ENCODE data around the gene ILRUN. TPM values are rescaled to one million over a fixed set of nuclear protein-coding genes. Genes with fewer than 3 reads are reported as not detected.
"Not testable (repeated sequence)": the region's sequence is repeated elsewhere in the genome, so short reads cannot be mapped to it uniquely, and the experiment has no call there.

The ILRUN gene
- total and polyA plus RNA-seq, 4 donors: 46.7 to 76.6 (median 66.0) TPM

- 65 to 69% methylated on average over 4 of the region's 4 CpGs for WGBS, 2 donors
Observed at GRCh38 chr6:34729631-34730470, 33.3 kb upstream of the ILRUN start.

GRCh38 chr6:34726055-34726454 is 29.5 kb upstream of the ILRUN start:
- 74 to 87% methylated on average over 1 of the region's 1 CpG for WGBS, 2 donors
- no peaks in the 10 kb centered on the region for H3K27me3 ChIP-seq (ENCODE audit: control insufficient read depth in 1 of 2, insufficient read depth in 2 of 2, low read length in 1 of 2)
- H3K4me1 ChIP-seq (ENCODE audit: control insufficient read depth in 1 of 2, insufficient read depth in 2 of 2, low read length in 2 of 2): no peaks in the 10 kb centered on the region
- no peak for ATAC-seq (ENCODE audit: low FRiP score)
- no peaks in the 10 kb centered on the region for H3K9me3 ChIP-seq (ENCODE audit: control insufficient read depth, low read length)
- no peaks in the 10 kb centered on the region for H3K36me3 ChIP-seq (ENCODE audit: control insufficient read depth in 1 of 2, insufficient read depth in 2 of 2, low read length in 1 of 2)
- H3K27ac ChIP-seq (ENCODE audit: low read depth in 1 of 2, low read length in 2 of 2): no peak overlapping the region
- H3K4me3 ChIP-seq (ENCODE audit: low read length in 2 of 2): no peak overlapping the region
- DNase-seq: no peak
- intact Hi-C loops (cut with DNase I): no loop called here

More at GRCh38 chr6:34729631-34730470, 33.3 kb upstream of the ILRUN start:
- intact Hi-C loops (cut with DNase I): no loop called here
- Histone ChIP-seq H3K4me3 (ENCODE audit: low read length in 2 of 2) (no peak overlapping the region), H3K27me3 (ENCODE audit: control insufficient read depth in 1 of 2, insufficient read depth in 2 of 2, low read length in 1 of 2) (no peaks in the 10 kb centered on the region), H3K27ac (ENCODE audit: low read depth in 1 of 2, low read length in 2 of 2) (no peak overlapping the region), H3K36me3 (ENCODE audit: control insufficient read depth in 1 of 2, insufficient read depth in 2 of 2, low read length in 1 of 2) (no peaks in the 10 kb centered on the region), H3K4me1 (ENCODE audit: control insufficient read depth in 1 of 2, insufficient read depth in 2 of 2, low read length in 2 of 2) (no peaks in the 10 kb centered on the region), H3K9me3 (ENCODE audit: control insufficient read depth, low read length) (no peaks in the 10 kb centered on the region)
- ATAC-seq (ENCODE audit: low FRiP score) (no peak), DNase-seq (no peak)

- 53 to 58% methylated on average over 2 of the region's 2 CpGs for WGBS, 2 donors
- no peaks in the 10 kb centered on the region for H3K36me3 ChIP-seq (ENCODE audit: control insufficient read depth in 1 of 2, insufficient read depth in 2 of 2, low read length in 1 of 2)
- intact Hi-C loops (cut with DNase I): no loop called here
- no peaks in the 10 kb centered on the region for H3K27me3 ChIP-seq (ENCODE audit: control insufficient read depth in 1 of 2, insufficient read depth in 2 of 2, low read length in 1 of 2)
- no peak overlapping the region for H3K27ac ChIP-seq (ENCODE audit: low read depth in 1 of 2, low read length in 2 of 2)
- no peaks in the 10 kb centered on the region for H3K4me1 ChIP-seq (ENCODE audit: control insufficient read depth in 1 of 2, insufficient read depth in 2 of 2, low read length in 2 of 2)
- no peaks in the 10 kb centered on the region for H3K9me3 ChIP-seq (ENCODE audit: control insufficient read depth, low read length)
- no peak overlapping the region for H3K4me3 ChIP-seq (ENCODE audit: low read length in 2 of 2)
- ATAC-seq (ENCODE audit: low FRiP score) (no peak), DNase-seq (no peak)
Observed at GRCh38 chr6:34723203-34723602, 26.6 kb upstream of the ILRUN start.

- Histone ChIP-seq H3K27me3 (ENCODE audit: control insufficient read depth in 1 of 2, insufficient read depth in 2 of 2, low read length in 1 of 2) (no peaks in the 10 kb centered on the region), H3K4me3 (ENCODE audit: low read length in 2 of 2) (no peak overlapping the region), H3K9me3 (ENCODE audit: control insufficient read depth, low read length) (no peaks in the 10 kb centered on the region), H3K27ac (ENCODE audit: low read depth in 1 of 2, low read length in 2 of 2) (no peak overlapping the region), H3K36me3 (ENCODE audit: control insufficient read depth in 1 of 2, insufficient read depth in 2 of 2, low read length in 1 of 2) (no peaks in the 10 kb centered on the region), H3K4me1 (ENCODE audit: control insufficient read depth in 1 of 2, insufficient read depth in 2 of 2, low read length in 2 of 2) (no peaks in the 10 kb centered on the region)
- DNase-seq: no peak
- 89 to 93% methylated on average over 8 of the region's 8 CpGs for WGBS, 2 donors
- intact Hi-C loops (cut with DNase I): no loop called here
- no peak for ATAC-seq (ENCODE audit: low FRiP score)
Observed at GRCh38 chr6:34722451-34722850, 25.9 kb upstream of the ILRUN start.

- intact Hi-C loops (cut with DNase I); H3K36me3 ChIP-seq (ENCODE audit: control insufficient read depth in 1 of 2, insufficient read depth in 2 of 2, low read length in 1 of 2); H3K4me3 ChIP-seq (ENCODE audit: low read length in 2 of 2); H3K9me3 ChIP-seq (ENCODE audit: control insufficient read depth, low read length); DNase-seq; ATAC-seq (ENCODE audit: low FRiP score); H3K27me3 ChIP-seq (ENCODE audit: control insufficient read depth in 1 of 2, insufficient read depth in 2 of 2, low read length in 1 of 2); H3K4me1 ChIP-seq (ENCODE audit: control insufficient read depth in 1 of 2, insufficient read depth in 2 of 2, low read length in 2 of 2); H3K27ac ChIP-seq (ENCODE audit: low read depth in 1 of 2, low read length in 2 of 2): not testable (repeated sequence)
- WGBS, 2 donors: 58 to 70% methylated on average over 6 of the region's 6 CpGs
Observed at GRCh38 chr6:34720160-34720559, 23.6 kb upstream of the ILRUN start.

GRCh38 chr6:34719646-34720045 is 23.1 kb upstream of the ILRUN start:
- H3K27me3 ChIP-seq (ENCODE audit: control insufficient read depth in 1 of 2, insufficient read depth in 2 of 2, low read length in 1 of 2); DNase-seq; ATAC-seq (ENCODE audit: low FRiP score); intact Hi-C loops (cut with DNase I); H3K36me3 ChIP-seq (ENCODE audit: control insufficient read depth in 1 of 2, insufficient read depth in 2 of 2, low read length in 1 of 2); H3K4me3 ChIP-seq (ENCODE audit: low read length in 2 of 2); H3K27ac ChIP-seq (ENCODE audit: low read depth in 1 of 2, low read length in 2 of 2); H3K9me3 ChIP-seq (ENCODE audit: control insufficient read depth, low read length); H3K4me1 ChIP-seq (ENCODE audit: control insufficient read depth in 1 of 2, insufficient read depth in 2 of 2, low read length in 2 of 2): not testable (repeated sequence)
- WGBS, 2 donors: 15 to 29% methylated on average over 5 to 8 of the region's 9 CpGs

GRCh38 chr6:34718976-34719375 is 22.4 kb upstream of the ILRUN start:
- no peaks in the 10 kb centered on the region for H3K4me1 ChIP-seq (ENCODE audit: control insufficient read depth in 1 of 2, insufficient read depth in 2 of 2, low read length in 2 of 2)
- H3K27me3 ChIP-seq (ENCODE audit: control insufficient read depth in 1 of 2, insufficient read depth in 2 of 2, low read length in 1 of 2): no peaks in the 10 kb centered on the region
- H3K27ac ChIP-seq (ENCODE audit: low read depth in 1 of 2, low read length in 2 of 2): no peak overlapping the region
- H3K36me3 ChIP-seq (ENCODE audit: control insufficient read depth in 1 of 2, insufficient read depth in 2 of 2, low read length in 1 of 2): no peaks in the 10 kb centered on the region
- H3K9me3 ChIP-seq (ENCODE audit: control insufficient read depth, low read length): no peaks in the 10 kb centered on the region
- no peak overlapping the region for H3K4me3 ChIP-seq (ENCODE audit: low read length in 2 of 2)
- WGBS, 2 donors: 62 to 70% methylated on average over 4 of the region's 4 CpGs
- intact Hi-C loops (cut with DNase I): no loop called here
- no peak for DNase-seq
- ATAC-seq (ENCODE audit: low FRiP score): no peak

GRCh38 chr6:34717466-34717865 is 20.9 kb upstream of the ILRUN start:
- ATAC-seq (ENCODE audit: low FRiP score) (no peak), DNase-seq (no peak)
- Histone ChIP-seq H3K9me3 (ENCODE audit: control insufficient read depth, low read length) (no peaks in the 10 kb centered on the region), H3K4me1 (ENCODE audit: control insufficient read depth in 1 of 2, insufficient read depth in 2 of 2, low read length in 2 of 2) (no peaks in the 10 kb centered on the region), H3K4me3 (ENCODE audit: low read length in 2 of 2) (no peak overlapping the region), H3K36me3 (ENCODE audit: control insufficient read depth in 1 of 2, insufficient read depth in 2 of 2, low read length in 1 of 2) (no peaks in the 10 kb centered on the region), H3K27ac (ENCODE audit: low read depth in 1 of 2, low read length in 2 of 2) (no peak overlapping the region), H3K27me3 (ENCODE audit: control insufficient read depth in 1 of 2, insufficient read depth in 2 of 2, low read length in 1 of 2) (no peaks in the 10 kb centered on the region)
- intact Hi-C loops (cut with DNase I): no loop called here
- WGBS, 2 donors: 86 to 89% methylated on average over 2 of the region's 2 CpGs

- Histone ChIP-seq H3K27me3 (ENCODE audit: control insufficient read depth in 1 of 2, insufficient read depth in 2 of 2, low read length in 1 of 2) (no peaks in the 10 kb centered on the region), H3K27ac (ENCODE audit: low read depth in 1 of 2, low read length in 2 of 2) (no peak overlapping the region), H3K36me3 (ENCODE audit: control insufficient read depth in 1 of 2, insufficient read depth in 2 of 2, low read length in 1 of 2) (no peaks in the 10 kb centered on the region), H3K4me3 (ENCODE audit: low read length in 2 of 2) (no peak overlapping the region), H3K9me3 (ENCODE audit: control insufficient read depth, low read length) (no peaks in the 10 kb centered on the region), H3K4me1 (ENCODE audit: control insufficient read depth in 1 of 2, insufficient read depth in 2 of 2, low read length in 2 of 2) (no peaks in the 10 kb centered on the region)
- DNase-seq: no peak
- intact Hi-C loops (cut with DNase I): no loop called here
- 83 to 86% methylated on average over 4 of the region's 4 CpGs for WGBS, 2 donors
- no peak for ATAC-seq (ENCODE audit: low FRiP score)
Observed at GRCh38 chr6:34714663-34715062, 18.1 kb upstream of the ILRUN start.

All from aorta (tissue), 5 donors.